C4-2B (cell line): ENCODE results near the gene FAM229A.

Experiments used
- H3K27ac ChIP-seq: fragments of 450-650 bp; 2 replicates; pipeline ENCODE4 v1.5.1; 2017
- CTCF ChIP-seq: fragments of 450-650 bp; conservative IDR thresholded peaks from 2 replicates; pipeline ENCODE4 v1.5.1; 2017; ENCODE audit warnings: mild to moderate bottlenecking
- ZFX ChIP-seq: fragments of 450-650 bp; IDR thresholded peaks from 2 replicates; pipeline ENCODE4 v1.6.1; 2017

The FAM229A gene

GRCh38 chr1:32362474-32363313 is at the start of gene FAM229A, which contains the start of gene TSSK3:
TSS of gene FAM229A (minus strand) at chr1:32362485. CDS start at chr1:32362091, 394 bp downstream.
TSS of gene TSSK3 (plus strand) at chr1:32362539. CDS start at chr1:32362702, 163 bp downstream.
- no peak within 1 kb of the TSS for H3K27ac ChIP-seq
- TF ChIP-seq ZFX (no peak), CTCF (no peak)

GRCh38 chr1:32411261-32411660 is 49.0 kb upstream of the FAM229A start:
- no peak for TF ChIP-seq ZFX
- no peak for TF ChIP-seq CTCF
- H3K27ac ChIP-seq = no peak overlapping the region

GRCh38 chr1:32406629-32407111 is 44.4 kb upstream of the FAM229A start:
- TF ChIP-seq ZFX (peak; percentile 13; the same call in 1 of the 2 replicates), CTCF (no peak)
- peak overlapping the region; percentile 55; the same call in 1 of the 2 replicates for H3K27ac ChIP-seq

GRCh38 chr1:32405672-32406467 is 43.6 kb upstream of the FAM229A start:
- no peak for TF ChIP-seq ZFX
- peak overlapping the region; percentile 55; the same call in 1 of the 2 replicates for H3K27ac ChIP-seq

- H3K27ac ChIP-seq = no peak overlapping the region
- TF ChIP-seq CTCF = no peak
- no peak for TF ChIP-seq ZFX
These were observed 42.7 kb upstream of the FAM229A start for GRCh38 chr1:32404946-32405345.

- TF ChIP-seq CTCF (peak; percentile 95), ZFX (no peak)
- H3K27ac ChIP-seq = no peak overlapping the region
These were observed 38.8 kb upstream of the FAM229A start for GRCh38 chr1:32400876-32401631.

- TF ChIP-seq ZFX = no peak
- no peak for TF ChIP-seq CTCF
- no peak overlapping the region for H3K27ac ChIP-seq
These were observed 37.6 kb upstream of the FAM229A start for GRCh38 chr1:32399843-32400242.
